SK-N-SH (cell line): ENCODE results near the gene EFCAB14.

Experiments used
- CTCF ChIP-seq: fragments of 200-600 bp; sonication (generic); IDR thresholded peaks from 2 replicates; pipeline ENCODE4 v1.6.1; 2017; ENCODE audit warnings: antibody characterized with exemption, mild to moderate bottlenecking, moderate library complexity
- FOXJ3 ChIP-seq: sonication (generic); formaldehyde crosslinking; IDR thresholded peaks from 2 replicates; pipeline ENCODE4 v1.5.1; 2020; ENCODE audit warnings: mild to moderate bottlenecking, missing genetic modification reagents
- GABPA ChIP-seq: IDR thresholded peaks from 2 replicates; pipeline ENCODE4 v1.4.0; 2012; ENCODE audit warnings: low read depth, mild to moderate bottlenecking
- JUND ChIP-seq: IDR thresholded peaks from 2 replicates; pipeline ENCODE4 v1.4.0; 2012
- MEF2A ChIP-seq: IDR thresholded peaks from 2 replicates; pipeline ENCODE4 v1.4.0; 2012; ENCODE audit warnings: low read depth, borderline replicate concordance
- POLR2AphosphoS5 ChIP-seq: IDR thresholded peaks from 2 replicates; pipeline ENCODE4 v1.6.1; 2012; ENCODE audit warnings: low read depth, low read length
- REST ChIP-seq: IDR thresholded peaks from 2 replicates; pipeline ENCODE4 v1.6.1; 2012; ENCODE audit warnings: mild to moderate bottlenecking, low read depth, low read length, moderate library complexity
- RFX5 ChIP-seq: IDR thresholded peaks from 2 replicates; pipeline ENCODE4 v1.6.1; 2012; ENCODE audit warnings: mild to moderate bottlenecking, improper control_type of control experiment, low read length
- SMC3 ChIP-seq: IDR thresholded peaks from 2 replicates; pipeline ENCODE4 v1.6.1; 2012; ENCODE audit warnings: low read depth, low read length, improper control_type of control experiment
- TAF1 ChIP-seq: IDR thresholded peaks from 2 replicates; pipeline ENCODE4 v1.6.1; 2012; ENCODE audit warnings: low read depth, mild to moderate bottlenecking, low read length, moderate library complexity, borderline replicate concordance
- USF1 ChIP-seq: IDR thresholded peaks from 2 replicates; pipeline ENCODE4 v1.4.0; 2012; ENCODE audit warnings: low read depth, borderline replicate concordance
- USF2 ChIP-seq: fragments of 150-350 bp; IDR thresholded peaks from 2 replicates; pipeline ENCODE4 v1.6.1; 2017; ENCODE audit warnings: antibody characterized with exemption, low read length, low read depth, borderline replicate concordance
- YY1 ChIP-seq: IDR thresholded peaks from 2 replicates; pipeline ENCODE4 v1.4.0; 2012; ENCODE audit warnings: low read depth, mild to moderate bottlenecking
- TF ChIP-seq, protein P1 (sequence below): IDR thresholded peaks from 2 replicates; pipeline ENCODE4 v1.4.0; 2012; ENCODE audit warnings: low read depth

- TF ChIP-seq CTCF = no peak
- TF ChIP-seq USF2 = no peak
- 0 out of 2 replicates have a peak, but pooled peaks have one; percentile 8 for TF ChIP-seq JUND
- no peak for TF ChIP-seq GABPA
- no peak for TF ChIP-seq YY1
- no peak for TF ChIP-seq SMC3
- TF ChIP-seq USF1 = no peak
- TF ChIP-seq TAF1 = no peak
- no peak for TF ChIP-seq REST
- TF ChIP-seq, protein P1, sequence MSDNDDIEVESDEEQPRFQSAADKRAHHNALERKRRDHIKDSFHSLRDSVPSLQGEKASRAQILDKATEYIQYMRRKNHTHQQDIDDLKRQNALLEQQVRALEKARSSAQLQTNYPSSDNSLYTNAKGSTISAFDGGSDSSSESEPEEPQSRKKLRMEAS = no peak
- no peak for TF ChIP-seq POLR2AphosphoS5
- no peak for TF ChIP-seq RFX5
- no peak for TF ChIP-seq FOXJ3 (CRISPR knock-in tag)
- TF ChIP-seq MEF2A = no peak
These were observed 32.7 kb downstream of the EFCAB14 start for GRCh38 chr1:46686255-46686654.
